Esophagus squamous epithelium (tissue), 5 donors: ENCODE data around the gene ILF3. TPM values are rescaled to one million over a fixed set of nuclear protein-coding genes. Genes with fewer than 3 reads are reported as not detected.

Source experiments
- DNase-seq: peaks from one replicate; lab custom pipeline; 2025; lab: John Stamatoyannopoulos, UW
- H3K27ac ChIP-seq, 4 donors: fragments of 200-600 bp; sonication (generic); one replicate each; pipeline ENCODE4 v1.5.1; 2016 to 2019; ENCODE audit warnings: mild to moderate bottlenecking in 1 of 4
- H3K27me3 ChIP-seq, 4 donors: fragments of 200-600 bp; sonication (generic); 1 replicate in 3 of 4; 2 replicates in 1 of 4; pipeline versions ENCODE4 v1.5.1 to v1.6.0; 2017 to 2021; ENCODE audit warnings: antibody characterized with exemption in 1 of 4
- H3K36me3 ChIP-seq, 3 donors: fragments of 200-600 bp; sonication (generic); one replicate each; pipeline ENCODE4 v1.5.1; 2016 to 2019
- H3K4me1 ChIP-seq, 3 donors: fragments of 200-600 bp; sonication (generic); one replicate each; pipeline ENCODE4 v1.5.1; 2017 to 2019
- H3K4me3 ChIP-seq, 4 donors: fragments of 200-600 bp; sonication (generic); 1 replicate in 3 of 4; 2 replicates in 1 of 4; pipeline ENCODE4 v1.5.1; 2016 to 2019; ENCODE audit warnings: mild to moderate bottlenecking in 2 of 4, moderate library complexity in 1 of 4
- H3K9me3 ChIP-seq, 3 donors: fragments of 200-600 bp; sonication (generic); one replicate each; pipeline ENCODE4 v1.5.1; 2016 to 2019
- CTCF ChIP-seq, 6 experiments: fragments of 450-650 bp in 4 of 6; fragments of 200-600 bp in 2 of 6; sonication (generic) in 2 of 6; IDR thresholded peaks; one replicate each; pipeline ENCODE4 v1.5.1; 2016 to 2019; ENCODE audit warnings: antibody characterized with exemption in 6 of 6, mild to moderate bottlenecking in 4 of 6, moderate library complexity in 4 of 6
- POLR2A ChIP-seq, 4 donors: fragments of 450-650 bp; IDR thresholded peaks; one replicate each; pipeline ENCODE4 v1.6.1; 2017; ENCODE audit warnings: antibody characterized with exemption in 4 of 4, mild to moderate bottlenecking in 4 of 4, moderate library complexity in 3 of 4
- WGBS, 2 donors: methylation state at CpG; one replicate each; pipeline ENCODE4 v1.1.5; 2018; 5-methylcytosine and 5-hydroxymethylcytosine counted together
- intact Hi-C: fragments of 100-400 bp; cut with DNase I; formaldehyde crosslinking; loops from one replicate; pipeline ENCODE4 v1.15.0; 2022
- total RNA-seq, 4 donors: library from RNA; depleted of rRNA; stranded (reverse); fragments of >200 nt; gene quantifications; one replicate each; pipeline ENCODE4 v1.1.0, GENCODE V29; 2016
- donor health status: DM: yes; HTN: yes; CAD: no.

Gene ILF3
- total RNA-seq, 4 donors from 2014 or later, result 68.7 to 123 (median 98.3) TPM

GRCh38 chr19:10641248-10641647 lies 12.9 kb upstream of the ILF3 start:
- H3K9me3 ChIP-seq, result no peaks in the 10 kb centered on the region
- 71 to 75% methylated on average over 4 of the region's 4 CpGs for WGBS, 2 donors
- TF ChIP-seq POLR2A (IDR thresholded peaks at IDR 0.05), result no peak
- no peak for TF ChIP-seq CTCF (IDR thresholded peaks at IDR 0.05)
- no peak for DNase-seq
- intact Hi-C loops, result no loop called here
- H3K27ac ChIP-seq, result no peak overlapping the region
- peaks cover 6 to 36% (median 11%) of the 10 kb centered on the region in 3 donors for H3K4me1 ChIP-seq
- H3K36me3 ChIP-seq, result peaks cover 22 to 83% (median 46%) of the 10 kb centered on the region in 3 donors
- H3K4me3 ChIP-seq, result no peak overlapping the region
- no peaks in the 10 kb centered on the region for H3K27me3 ChIP-seq

- 75 to 82% methylated on average over 14 to 15 of the region's 25 CpGs for WGBS, 2 donors
- H3K36me3 ChIP-seq, result peaks cover 15 to 69% (median 38%) of the 10 kb centered on the region in 3 donors
- TF ChIP-seq CTCF (IDR thresholded peaks at IDR 0.05), result no peak
- TF ChIP-seq POLR2A (IDR thresholded peaks at IDR 0.05), result no peak
- H3K9me3 ChIP-seq, result no peaks in the 10 kb centered on the region
- no peak overlapping the region for H3K4me3 ChIP-seq
- H3K27ac ChIP-seq, result no peak overlapping the region
- H3K27me3 ChIP-seq, result no peaks in the 10 kb centered on the region
- DNase-seq, result no peak
- peaks cover 6 to 46% (median 14%) of the 10 kb centered on the region in 3 donors for H3K4me1 ChIP-seq
- intact Hi-C loops, result no loop called here
These were observed 11.5 kb upstream of the ILF3 start for GRCh38 chr19:10642473-10643171.

GRCh38 chr19:10643172-10643967 lies 10.8 kb upstream of the ILF3 start:
- no peaks in the 10 kb centered on the region for H3K9me3 ChIP-seq
- H3K4me3 ChIP-seq, result no peak overlapping the region
- TF ChIP-seq CTCF (IDR thresholded peaks at IDR 0.05) (no peak), POLR2A (IDR thresholded peaks at IDR 0.05) (no peak)
- peaks cover 6 to 46% (median 14%) of the 10 kb centered on the region in 3 donors for H3K4me1 ChIP-seq
- H3K36me3 ChIP-seq, result peaks cover 9 to 62% (median 31%) of the 10 kb centered on the region in 3 donors
- DNase-seq, result no peak
- peak overlapping the region; percentile 56 to 75 (median 70) for H3K27ac ChIP-seq
- no peaks in the 10 kb centered on the region for H3K27me3 ChIP-seq
- WGBS, 2 donors, result 40 to 62% methylated on average over 13 to 18 of the region's 21 CpGs
- intact Hi-C loops, result no loop called here

GRCh38 chr19:10643968-10644259 lies 10.2 kb upstream of the ILF3 start:
- Histone ChIP-seq H3K27me3 (no peaks in the 10 kb centered on the region), H3K36me3 (peaks cover 5 to 56% (median 25%) of the 10 kb centered on the region in 3 donors), H3K27ac (peak overlapping the region; percentile 56 to 75 (median 70)), H3K4me3 (no peak overlapping the region), H3K9me3 (no peaks in the 10 kb centered on the region), H3K4me1 (peaks cover 6 to 46% (median 14%) of the 10 kb centered on the region in 3 donors)
- intact Hi-C loops, result loop anchor here (2.0 kb wide), 1 partner anchor 63 kb away; no protein-coding TSS in a partner anchor
- no peak for TF ChIP-seq CTCF (IDR thresholded peaks at IDR 0.05)
- TF ChIP-seq POLR2A (IDR thresholded peaks at IDR 0.05), result no peak
- 21 to 40% methylated on average over 1 to 3 of the region's 3 CpGs for WGBS, 2 donors
- no peak for DNase-seq
